ENCODE data around the gene RAB30. TPM values are rescaled to one million over a fixed set of nuclear protein-coding genes. Genes with fewer than 3 reads are reported as not detected.

The RAB30 gene
- total RNA-seq, 4 donors from 2014 or later: 18.7 to 36.6 (median 27.5) TPM

GRCh38 chr11:83102834-83103233, 31.1 kb upstream of the RAB30 start:
- Histone ChIP-seq H3K27ac (no peak overlapping the region), H3K4me1 (no peaks in the 10 kb centered on the region), H3K9me3 (no peaks in the 10 kb centered on the region), H3K27me3 (no peaks in the 10 kb centered on the region), H3K36me3 (no peaks in the 10 kb centered on the region), H3K4me3 (no peak overlapping the region)
- TF ChIP-seq POLR2A (IDR thresholded peaks at IDR 0.05) (no peak), EP300 (IDR thresholded peaks at IDR 0.05) (no peak), CTCF (IDR thresholded peaks at IDR 0.05) (no peak), POLR2AphosphoS5 (IDR thresholded peaks at IDR 0.05) (no peak)
- WGBS, 2 donors (ENCODE audit: low coverage in 1 of 2): 75 to 92% methylated on average over 1 to 3 of the region's 3 CpGs
- ATAC-seq: no peak

GRCh38 chr11:83097429-83098075, 25.9 kb upstream of the RAB30 start:
- Histone ChIP-seq H3K4me3 (no peak overlapping the region), H3K27me3 (no peaks in the 10 kb centered on the region), H3K4me1 (peaks cover 0 to 11% (median 5%) of the 10 kb centered on the region in 3 donors), H3K27ac (no peak overlapping the region), H3K36me3 (no peaks in the 10 kb centered on the region), H3K9me3 (no peaks in the 10 kb centered on the region)
- ATAC-seq: no peak
- WGBS, 2 donors (ENCODE audit: low coverage in 1 of 2): 46 to 79% methylated on average over 3 of the region's 3 CpGs
- no peak for TF ChIP-seq EP300 (IDR thresholded peaks at IDR 0.05)
- no peak for TF ChIP-seq POLR2AphosphoS5 (IDR thresholded peaks at IDR 0.05)
- no peak for TF ChIP-seq POLR2A (IDR thresholded peaks at IDR 0.05)
- no peak for TF ChIP-seq CTCF (IDR thresholded peaks at IDR 0.05)

- Histone ChIP-seq H3K4me1 (peaks cover 0 to 16% (median 7%) of the 10 kb centered on the region in 3 donors), H3K4me3 (no peak overlapping the region), H3K27me3 (no peaks in the 10 kb centered on the region), H3K36me3 (no peaks in the 10 kb centered on the region), H3K27ac (no peak overlapping the region), H3K9me3 (no peaks in the 10 kb centered on the region)
- TF ChIP-seq POLR2AphosphoS5 (IDR thresholded peaks at IDR 0.05) (no peak), CTCF (IDR thresholded peaks at IDR 0.05) (no peak), POLR2A (IDR thresholded peaks at IDR 0.05) (no peak), EP300 (IDR thresholded peaks at IDR 0.05) (no peak)
- no peak for ATAC-seq
- 32 to 35% methylated on average over 2 of the region's 2 CpGs for WGBS, 2 donors (ENCODE audit: low coverage in 1 of 2)
Measured at GRCh38 chr11:83093634-83094033, 21.9 kb upstream of the RAB30 start.

- Histone ChIP-seq H3K27me3 (no peaks in the 10 kb centered on the region), H3K9me3 (no peaks in the 10 kb centered on the region), H3K4me1 (peaks cover 0 to 19% (median 7%) of the 10 kb centered on the region in 3 donors), H3K36me3 (no peaks in the 10 kb centered on the region), H3K27ac (no peak overlapping the region), H3K4me3 (no peak overlapping the region)
- WGBS, 2 donors (ENCODE audit: low coverage in 1 of 2): 80 to 89% methylated on average over 1 of the region's 2 CpGs
- ATAC-seq: no peak
- no peak for TF ChIP-seq POLR2A (IDR thresholded peaks at IDR 0.05)
- TF ChIP-seq POLR2AphosphoS5 (IDR thresholded peaks at IDR 0.05): peak; percentile 24
Measured at GRCh38 chr11:83092488-83093384, 21.0 kb upstream of the RAB30 start.

GRCh38 chr11:83088965-83089364, 17.3 kb upstream of the RAB30 start:
- no peak overlapping the region for H3K27ac ChIP-seq
- no peaks in the 10 kb centered on the region for H3K9me3 ChIP-seq
- no peaks in the 10 kb centered on the region for H3K36me3 ChIP-seq
- WGBS, 2 donors (ENCODE audit: low coverage in 1 of 2): 89% methylated on average over 2 of the region's 2 CpGs; no CpG with 5 or more reads in 1 of the 2 donors
- H3K27me3 ChIP-seq: no peaks in the 10 kb centered on the region
- TF ChIP-seq CTCF (IDR thresholded peaks at IDR 0.05) (no peak), EP300 (IDR thresholded peaks at IDR 0.05) (no peak), POLR2A (IDR thresholded peaks at IDR 0.05) (no peak), POLR2AphosphoS5 (IDR thresholded peaks at IDR 0.05) (no peak)
- no peak for ATAC-seq
- peaks cover 4 to 29% (median 7%) of the 10 kb centered on the region in 3 donors for H3K4me1 ChIP-seq
- no peak overlapping the region for H3K4me3 ChIP-seq

All from gastroesophageal sphincter (tissue), 4 donors.